Measurements from ENCODE around the gene ASCL2.

The ASCL2 gene, protein sequence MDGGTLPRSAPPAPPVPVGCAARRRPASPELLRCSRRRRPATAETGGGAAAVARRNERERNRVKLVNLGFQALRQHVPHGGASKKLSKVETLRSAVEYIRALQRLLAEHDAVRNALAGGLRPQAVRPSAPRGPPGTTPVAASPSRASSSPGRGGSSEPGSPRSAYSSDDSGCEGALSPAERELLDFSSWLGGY

DNA sequence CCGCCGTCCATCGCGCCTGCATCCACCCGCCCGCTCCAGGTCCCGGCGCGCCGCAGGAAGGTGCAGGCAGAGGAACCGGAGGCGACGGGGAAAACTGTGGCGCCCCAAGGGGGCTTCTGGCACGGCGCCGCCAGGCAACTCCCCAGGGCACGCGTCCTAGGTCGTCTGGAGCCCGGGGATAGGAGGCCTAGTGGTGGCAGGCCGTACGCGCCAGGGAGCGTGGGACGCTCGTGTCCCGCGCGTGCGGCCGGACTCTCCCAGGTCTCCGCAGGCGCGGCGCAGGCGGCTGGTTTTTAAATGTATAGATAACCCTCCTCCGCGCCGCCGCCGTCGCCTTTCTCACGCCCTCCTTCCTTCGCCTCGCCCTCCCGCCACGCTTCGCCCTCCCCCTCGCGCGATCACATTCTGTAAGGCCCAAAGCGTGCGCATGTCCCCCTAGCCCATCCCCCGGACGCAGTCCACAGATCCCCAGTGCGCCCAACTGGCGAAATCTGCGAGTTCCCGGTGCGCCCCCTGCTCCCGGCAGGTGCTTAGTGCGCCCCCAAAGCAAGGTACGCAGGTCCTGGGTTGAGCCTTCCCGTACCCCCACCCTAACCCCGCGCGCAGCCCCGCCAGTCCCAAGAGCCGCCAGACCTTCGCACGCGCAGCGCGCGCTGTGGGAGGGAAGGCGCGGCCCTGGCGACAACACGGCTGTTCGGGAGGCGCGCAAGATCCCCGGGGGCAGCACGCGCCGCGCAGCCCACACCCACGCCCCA lies at the start of gene ASCL2:
TSS of gene ASCL2 (minus strand) at position 267 of the 755 bp plus-strand sequence. CDS start at position 11, 256 bp downstream.
- no peak for DNase-seq

DNA sequence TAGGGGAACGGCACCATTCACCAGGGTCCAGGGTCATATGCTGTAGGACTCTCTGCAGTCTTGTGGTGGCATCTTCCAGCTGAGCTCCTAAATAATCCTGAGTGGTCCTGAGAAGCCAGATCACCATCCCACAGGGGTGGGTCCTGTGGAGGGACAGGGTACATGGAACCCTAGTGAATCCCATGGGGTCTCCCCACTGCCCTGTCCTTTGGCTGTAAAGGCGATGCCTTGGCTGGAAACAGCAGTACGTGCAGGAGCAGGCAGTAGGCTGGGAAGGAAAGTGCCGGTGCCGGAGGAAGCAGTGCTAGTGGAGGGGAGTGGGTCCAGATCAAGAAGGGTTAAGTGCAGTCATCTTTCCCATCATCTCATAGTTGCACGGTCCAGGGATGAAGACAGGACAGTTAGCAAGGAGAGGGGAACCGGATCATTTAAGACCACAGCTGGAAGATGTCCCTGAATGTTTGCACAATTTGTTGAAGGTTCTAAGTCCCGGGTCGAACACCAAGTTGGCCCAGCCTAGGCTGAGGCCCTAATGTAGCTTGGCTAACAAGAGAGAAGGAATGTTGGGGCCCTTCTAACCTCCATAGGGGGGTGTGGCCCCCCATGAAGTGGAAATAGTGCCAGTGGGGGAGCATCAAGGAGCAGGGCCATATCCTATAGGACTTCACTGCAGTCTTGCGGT lies 49.5 kb upstream of the ASCL2 start:
- DNase-seq, result no peak

DNA sequence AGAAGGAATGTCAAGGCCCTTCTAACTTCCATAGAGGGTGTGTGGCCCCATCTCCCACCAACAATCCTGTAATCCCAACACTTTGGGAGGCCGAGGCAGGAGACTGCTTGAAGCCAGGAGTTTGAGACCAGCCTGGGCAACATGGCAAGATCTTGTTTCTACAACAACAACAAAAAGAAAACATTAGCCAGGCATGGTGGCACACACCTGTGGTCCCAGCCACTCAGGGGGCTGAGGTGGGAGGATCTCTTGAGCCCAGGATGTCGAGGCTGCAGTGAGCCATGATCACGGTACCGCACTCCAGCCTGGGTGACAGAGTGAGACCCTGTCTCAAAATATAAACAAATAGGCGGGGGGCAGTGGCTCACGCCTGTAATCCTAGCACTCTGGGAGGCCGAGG lies 48.3 kb upstream of the ASCL2 start:
- no peak for DNase-seq

DNA sequence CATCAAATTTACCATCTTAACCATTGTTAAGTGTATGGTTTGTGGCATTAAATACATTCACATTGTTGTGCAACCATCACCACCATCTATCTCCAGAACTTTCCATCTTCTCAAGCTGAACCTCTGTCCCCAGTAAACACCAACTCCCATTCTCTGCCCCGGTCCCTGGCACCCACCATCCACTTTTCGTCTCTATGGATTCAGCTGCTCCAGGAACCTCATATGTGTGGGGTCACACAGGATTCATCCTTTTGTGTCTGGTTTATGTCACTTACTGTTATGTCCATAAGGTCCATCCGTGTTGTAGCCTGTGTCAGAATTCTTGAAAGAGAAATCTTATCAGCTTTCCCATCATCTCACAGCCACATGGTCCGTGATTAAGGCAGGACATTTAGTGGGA lies 47.7 kb upstream of the ASCL2 start:
- DNase-seq, result no peak

DNA sequence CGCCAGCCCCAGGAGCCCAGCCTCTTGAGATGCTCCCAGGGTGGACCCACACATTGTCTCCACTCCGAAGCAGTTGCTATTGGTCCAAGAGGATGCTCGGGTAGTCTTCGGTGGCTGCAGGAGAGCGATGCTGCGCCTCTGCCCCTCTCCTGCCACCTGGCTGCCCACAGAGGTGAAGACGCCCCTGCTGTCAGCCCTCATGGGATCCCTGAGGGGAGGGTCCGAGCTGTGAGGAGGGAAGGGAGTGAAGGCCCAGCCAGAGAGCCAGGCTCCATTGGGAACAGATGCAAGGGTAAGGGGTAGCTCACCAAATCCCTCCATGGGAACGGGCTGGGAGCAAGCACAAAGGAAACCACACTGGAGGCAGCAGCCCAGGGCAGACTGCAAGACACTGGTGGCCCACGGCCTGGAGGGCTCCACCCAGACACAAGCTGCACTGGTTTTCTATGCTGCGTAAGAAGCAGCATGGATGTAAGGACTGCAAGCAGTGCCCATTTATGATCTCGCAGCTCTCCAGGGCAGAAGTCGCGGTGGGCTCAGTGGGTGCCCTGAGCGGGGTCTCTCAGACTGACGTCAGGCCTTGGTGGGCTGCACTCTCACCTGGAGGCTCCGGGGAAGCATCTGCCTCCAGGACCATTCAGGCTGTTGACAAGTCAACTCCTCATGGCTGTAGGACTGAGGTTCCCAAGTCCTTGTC lies 47.1 kb upstream of the ASCL2 start:
- no peak for DNase-seq

DNA sequence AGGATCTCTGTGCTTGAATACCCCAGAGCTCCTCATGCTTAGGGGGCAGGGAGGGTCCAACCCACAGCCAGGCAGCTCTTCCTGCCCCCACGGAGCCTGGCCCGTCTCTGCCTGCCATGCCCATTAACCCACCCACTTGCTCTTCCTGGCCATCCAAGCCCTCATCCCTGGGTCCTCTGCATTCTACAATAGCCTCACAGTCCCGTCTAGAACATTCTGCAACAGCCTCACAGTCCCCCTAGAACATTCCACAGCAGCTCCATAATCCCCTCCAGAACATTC lies 46.5 kb upstream of the ASCL2 start:
- no peak for DNase-seq

DNA sequence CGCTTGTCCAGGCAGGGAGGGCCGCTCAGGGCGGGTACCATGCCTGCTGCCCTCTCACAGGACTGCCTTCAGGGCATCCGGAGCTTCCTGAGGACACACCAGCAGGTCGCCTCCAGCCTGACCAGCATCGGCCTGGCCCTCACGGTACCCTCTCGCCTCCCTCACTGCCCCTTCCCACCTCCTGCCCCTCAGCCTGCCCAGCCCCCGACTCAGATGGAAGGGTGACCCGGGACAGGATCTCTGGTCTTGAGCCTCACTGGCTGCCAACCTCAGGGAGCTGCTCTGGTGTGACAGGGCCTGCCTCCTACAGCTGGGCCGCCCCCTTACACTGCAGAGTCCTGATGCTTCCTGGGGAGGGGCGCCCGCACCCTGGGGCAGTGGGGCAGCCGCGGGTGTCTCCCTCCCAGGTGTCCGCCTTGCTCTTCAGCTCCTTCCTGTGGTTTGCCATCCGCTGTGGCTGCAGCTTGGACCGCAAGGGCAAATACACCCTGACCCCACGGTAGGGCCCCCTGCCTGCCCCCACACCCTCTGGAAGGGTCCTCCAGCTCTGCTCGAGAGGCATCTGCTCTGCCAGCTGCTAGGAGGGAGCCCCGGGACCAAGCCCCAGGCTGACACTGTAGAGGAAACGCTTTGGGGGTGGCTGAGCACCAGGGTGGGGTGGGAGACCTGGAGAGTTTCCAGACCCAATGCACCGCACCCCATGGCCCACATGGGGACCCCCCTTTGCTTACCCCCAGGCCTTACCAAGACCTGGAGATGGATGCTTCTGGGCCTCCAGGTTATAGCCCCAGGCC lies 46.0 kb upstream of the ASCL2 start:
- DNase-seq, result no peak

DNA sequence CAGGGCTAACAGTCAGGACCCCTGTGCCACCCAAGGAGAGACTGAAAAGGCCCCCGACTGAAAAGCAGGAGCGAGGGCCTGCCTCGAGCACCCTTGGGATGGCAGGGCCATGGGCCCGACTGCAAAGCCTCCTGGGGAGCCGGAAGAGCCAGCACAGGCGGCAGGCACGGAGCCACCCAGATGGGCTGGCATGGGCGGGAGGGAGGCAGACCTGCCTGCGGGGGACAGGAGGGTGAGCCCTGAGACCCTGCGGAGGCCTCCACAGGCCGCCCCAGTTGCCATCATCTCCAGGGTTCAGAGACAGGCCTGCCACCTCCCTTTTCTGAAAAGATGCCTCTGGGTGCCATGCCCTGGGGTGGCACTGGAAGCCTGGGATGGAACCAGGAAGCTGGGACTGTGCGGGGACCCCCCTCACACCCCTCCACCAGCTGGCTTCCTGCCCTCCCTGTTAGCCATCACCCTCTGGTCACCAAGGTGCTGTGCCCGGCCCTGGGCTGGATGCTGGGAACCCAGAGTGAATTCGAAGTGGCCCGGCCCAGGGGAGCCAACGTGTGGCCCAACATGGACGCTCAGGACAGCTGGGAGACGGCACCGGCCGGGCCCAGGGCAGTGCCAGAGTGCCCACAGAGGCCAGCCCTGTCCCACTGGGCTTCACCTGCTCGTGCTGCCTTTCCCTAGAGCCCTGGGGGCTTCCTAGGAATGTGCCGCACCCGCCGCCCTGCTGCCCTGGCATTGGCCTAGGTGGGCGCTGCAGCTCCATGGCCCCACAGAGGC lies 45.2 kb upstream of the ASCL2 start:
- DNase-seq, result no peak

DNA sequence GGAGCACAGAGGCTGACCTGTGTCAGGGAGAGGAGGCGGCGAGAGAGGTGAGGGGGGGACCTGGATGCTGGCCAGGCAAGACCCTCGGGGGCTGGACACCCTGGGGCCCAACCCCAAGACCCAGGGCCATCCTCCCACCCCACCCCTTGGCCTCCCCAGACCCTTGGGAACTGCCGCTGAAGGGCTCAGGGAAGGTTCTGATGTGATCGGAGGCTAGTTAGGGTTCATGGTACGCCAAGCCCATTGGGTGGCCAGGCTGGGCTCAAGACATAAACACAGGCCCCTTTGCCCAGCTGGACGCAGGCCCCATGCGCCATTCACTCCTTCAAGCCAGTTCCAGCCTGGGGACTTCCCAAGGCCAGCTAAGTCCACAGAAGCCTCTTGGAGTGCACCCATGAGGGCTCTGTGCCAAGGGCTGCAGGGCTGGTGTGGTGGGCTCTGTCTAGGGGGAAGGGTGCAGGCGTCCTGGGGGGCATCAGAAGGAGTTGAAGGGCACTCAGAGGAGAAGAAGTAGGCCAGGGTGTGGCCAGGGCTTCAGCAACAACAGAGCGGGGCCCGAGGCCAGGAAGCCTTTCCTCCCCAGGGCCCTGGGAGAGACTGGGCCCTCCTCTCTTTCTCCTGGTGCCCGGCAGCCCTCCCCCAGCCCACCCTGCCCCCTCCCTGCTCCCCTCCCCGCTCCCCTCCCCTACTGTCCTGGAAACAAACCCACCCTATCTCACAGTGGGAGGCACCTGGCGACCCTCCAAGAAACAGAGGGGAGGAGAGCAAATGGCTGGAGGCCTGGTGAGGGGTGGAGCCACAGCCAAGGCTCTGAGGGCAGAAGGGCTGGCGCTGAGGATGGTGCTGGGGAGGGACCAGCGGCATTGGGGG lies 44.4 kb upstream of the ASCL2 start:
- no peak for DNase-seq

DNA sequence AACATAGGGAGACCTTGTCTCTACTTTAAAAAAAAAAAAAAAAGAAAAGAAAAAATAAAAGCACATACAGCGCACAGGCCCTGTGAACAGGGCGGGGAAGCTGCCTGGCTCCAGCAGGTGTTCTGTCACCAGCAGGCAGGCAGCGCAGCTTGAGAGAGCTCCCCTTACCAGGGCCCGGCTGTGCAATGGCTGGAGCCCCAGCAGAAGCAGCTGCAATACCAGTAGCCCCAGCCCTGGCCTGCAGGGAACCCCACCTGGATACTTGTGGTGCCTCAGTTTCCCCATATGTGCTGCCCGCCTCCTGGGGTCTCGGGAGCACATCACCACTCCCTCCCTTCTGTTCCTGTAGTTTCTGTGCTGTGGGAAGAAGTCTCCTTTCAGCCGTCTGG lies 43.7 kb upstream of the ASCL2 start:
- DNase-seq, result no peak

DNA sequence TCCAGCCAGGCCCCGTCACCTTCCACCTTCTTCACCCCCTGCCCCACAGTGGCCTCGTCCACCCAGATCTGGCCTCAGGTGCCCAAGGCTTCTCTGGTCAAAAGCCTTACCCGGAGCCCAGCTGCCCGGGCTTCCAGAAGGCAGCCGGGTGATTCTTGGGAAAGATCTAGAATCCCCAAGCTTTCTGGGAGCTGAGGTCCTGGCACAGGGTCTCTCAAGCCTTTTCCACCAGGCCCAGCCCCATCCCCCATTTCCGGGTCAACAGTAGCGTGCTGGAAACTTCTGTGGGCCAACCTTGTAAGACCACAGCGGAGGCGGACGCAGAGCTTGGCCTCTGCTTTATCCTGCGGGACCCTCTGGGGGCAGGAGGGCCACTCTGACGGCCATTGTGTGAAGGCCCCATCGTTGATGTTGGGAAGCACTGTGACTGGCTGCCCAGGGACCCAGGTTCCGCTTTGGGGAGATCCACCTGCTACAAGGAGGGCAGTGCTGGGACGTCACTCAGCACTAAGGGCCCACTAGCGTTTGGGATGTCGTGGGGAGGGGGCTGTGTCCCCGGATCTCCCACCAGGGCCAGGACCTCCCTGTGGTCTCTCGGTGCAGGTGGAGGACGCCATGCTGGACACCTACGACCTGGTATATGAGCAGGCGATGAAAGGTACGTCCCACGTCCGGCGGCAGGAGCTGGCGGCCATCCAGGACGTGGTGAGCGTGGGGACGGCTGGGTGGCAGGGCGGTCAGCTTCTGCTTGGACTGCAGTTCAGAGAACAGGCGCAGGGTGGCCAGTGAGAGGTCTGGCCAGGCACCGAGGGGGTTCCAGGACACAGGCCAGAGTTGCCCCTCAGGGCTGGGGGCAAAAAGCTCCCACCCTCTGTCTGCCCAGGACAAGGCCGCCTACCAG lies 42.9 kb upstream of the ASCL2 start:
- no peak for DNase-seq

DNA sequence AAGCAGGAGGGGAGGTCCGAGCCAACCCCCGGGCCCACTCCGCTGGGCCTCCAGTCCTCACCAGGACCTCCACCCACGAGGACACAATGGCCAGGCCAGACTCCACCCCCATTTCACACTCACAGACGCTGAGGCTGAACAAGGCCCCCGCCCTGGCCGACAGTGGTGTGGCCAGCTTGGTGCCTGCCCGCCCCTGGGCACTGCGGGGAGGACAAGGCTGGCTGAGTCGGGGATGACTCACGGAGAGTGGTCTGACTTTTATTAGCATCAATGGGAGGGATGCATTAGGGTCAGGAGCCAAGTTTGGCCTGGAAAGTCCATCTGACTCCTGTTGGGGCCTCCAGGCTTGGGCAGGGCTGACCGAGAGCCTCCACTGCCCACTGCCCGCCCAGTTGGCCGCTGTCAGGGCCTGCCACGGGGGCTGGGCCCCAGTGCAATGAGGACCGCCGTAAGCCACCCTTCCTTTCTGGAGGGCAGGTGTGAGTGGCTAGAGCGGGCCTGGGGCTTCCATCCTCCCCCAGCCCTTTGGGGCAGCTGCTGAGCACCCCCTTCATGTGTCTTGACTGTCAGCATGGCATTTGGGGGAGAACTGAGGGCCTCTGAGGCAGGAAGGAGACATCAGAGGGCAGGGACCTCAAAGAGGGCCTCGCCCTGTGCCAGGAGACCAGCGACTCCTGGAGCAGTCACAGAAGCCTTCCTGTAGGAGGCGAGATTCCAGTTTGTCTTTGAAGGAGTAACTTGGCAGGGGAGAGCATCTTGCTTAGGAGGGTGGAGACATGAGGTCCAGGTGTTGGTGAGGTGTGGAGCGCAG lies 42.0 kb upstream of the ASCL2 start:
- no peak for DNase-seq

DNA sequence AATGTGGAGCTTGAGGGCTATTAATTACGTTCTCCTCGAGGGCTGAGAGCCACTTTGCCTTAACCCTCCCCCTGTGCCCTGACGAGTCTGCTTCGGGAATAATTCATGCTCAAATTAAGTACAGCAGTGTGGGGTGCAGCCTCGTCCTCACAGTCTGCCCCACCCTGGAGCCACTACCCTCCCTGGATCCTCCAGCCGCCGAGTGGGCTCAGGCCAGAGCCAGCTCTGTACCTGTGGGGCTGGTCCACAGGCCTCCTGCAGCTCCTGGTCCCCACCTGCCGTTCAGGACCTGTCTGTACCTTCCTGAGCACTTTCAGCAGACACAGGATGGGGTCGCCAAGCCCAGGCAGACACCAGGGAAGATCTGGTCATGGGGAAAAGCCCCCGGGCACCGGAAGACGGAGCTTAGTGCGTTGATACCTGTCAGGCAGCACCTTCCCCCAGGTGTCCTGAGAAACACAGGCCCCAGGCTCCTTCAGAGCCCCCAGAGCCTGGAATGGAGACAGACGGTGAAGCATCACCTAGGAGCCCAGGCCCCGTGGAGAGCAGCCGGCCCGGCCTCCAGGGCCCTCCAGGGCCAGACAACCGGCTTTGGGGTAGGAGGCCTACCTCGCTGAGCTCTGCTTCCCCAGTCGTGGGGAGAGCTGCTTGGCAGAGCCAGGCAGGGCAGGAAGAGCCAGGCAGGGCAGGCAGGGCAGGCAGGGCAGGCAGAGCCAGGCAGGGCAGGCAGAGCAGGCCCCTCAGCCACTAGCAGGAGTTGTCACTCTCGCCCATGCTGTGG lies 41.2 kb upstream of the ASCL2 start:
- no peak for DNase-seq

DNA sequence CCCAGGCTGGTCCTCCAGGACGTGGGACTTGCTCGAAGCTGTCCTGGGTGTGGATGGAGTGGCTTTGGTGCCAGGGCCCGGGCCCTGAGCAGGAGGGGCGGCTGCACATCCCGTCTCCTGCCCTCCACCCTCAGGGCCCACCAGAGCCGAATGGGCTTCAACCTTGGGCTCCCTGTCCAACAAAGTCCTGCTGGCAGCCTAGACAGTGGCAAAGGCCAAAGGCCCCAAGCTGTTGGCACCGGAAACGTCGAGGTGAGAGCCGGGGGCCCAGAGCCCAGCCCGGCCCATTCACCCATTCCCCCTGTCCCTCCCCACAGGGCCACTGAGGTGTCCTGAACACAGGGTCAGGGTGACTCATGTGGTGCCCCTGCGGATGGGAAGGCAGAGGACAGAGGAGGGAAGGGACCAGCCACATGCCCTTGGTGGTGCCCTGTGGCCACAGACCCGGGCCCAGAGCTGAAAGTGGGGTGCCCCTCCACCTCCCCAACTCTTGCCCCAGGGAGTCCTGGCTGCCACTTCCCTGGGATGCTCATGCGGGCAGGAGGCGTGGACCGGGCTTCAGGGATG lies 40.5 kb upstream of the ASCL2 start:
- no peak for DNase-seq

DNA sequence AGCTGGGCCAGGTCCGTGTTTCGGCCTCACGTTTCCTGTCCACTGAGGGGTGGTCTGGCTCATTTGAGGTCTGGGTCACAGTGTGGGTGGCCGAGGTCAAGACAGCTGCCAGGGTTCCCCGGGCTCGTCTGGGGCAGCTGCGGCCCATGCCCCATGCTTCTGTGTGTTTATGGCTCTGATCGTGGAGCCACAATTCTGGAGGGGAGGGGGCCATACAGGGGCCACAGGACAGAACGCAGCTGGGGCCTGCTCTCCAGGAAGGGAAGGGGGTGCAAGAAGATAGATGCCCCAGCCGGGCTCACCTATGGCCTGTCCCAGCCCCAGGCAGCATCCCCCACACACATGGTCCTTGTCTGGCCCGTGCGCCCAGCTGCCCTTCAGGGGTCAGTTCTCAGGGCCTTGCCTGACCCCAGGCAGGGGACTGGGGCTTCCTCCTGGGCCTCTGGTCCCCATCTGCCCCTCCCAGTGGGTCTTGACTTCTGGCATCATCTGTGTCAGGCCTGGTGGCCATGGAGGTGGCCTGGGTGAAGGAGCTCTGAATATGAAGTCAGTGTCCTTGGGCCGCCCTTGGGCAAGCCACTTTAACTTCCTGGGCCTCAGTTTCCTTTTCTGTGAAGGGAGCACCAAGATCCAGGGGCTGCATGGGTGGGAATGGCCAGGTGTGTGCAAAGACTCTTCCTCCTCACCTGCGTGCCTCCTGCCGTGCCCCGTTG lies 39.8 kb upstream of the ASCL2 start:
- DNase-seq, result no peak

DNA sequence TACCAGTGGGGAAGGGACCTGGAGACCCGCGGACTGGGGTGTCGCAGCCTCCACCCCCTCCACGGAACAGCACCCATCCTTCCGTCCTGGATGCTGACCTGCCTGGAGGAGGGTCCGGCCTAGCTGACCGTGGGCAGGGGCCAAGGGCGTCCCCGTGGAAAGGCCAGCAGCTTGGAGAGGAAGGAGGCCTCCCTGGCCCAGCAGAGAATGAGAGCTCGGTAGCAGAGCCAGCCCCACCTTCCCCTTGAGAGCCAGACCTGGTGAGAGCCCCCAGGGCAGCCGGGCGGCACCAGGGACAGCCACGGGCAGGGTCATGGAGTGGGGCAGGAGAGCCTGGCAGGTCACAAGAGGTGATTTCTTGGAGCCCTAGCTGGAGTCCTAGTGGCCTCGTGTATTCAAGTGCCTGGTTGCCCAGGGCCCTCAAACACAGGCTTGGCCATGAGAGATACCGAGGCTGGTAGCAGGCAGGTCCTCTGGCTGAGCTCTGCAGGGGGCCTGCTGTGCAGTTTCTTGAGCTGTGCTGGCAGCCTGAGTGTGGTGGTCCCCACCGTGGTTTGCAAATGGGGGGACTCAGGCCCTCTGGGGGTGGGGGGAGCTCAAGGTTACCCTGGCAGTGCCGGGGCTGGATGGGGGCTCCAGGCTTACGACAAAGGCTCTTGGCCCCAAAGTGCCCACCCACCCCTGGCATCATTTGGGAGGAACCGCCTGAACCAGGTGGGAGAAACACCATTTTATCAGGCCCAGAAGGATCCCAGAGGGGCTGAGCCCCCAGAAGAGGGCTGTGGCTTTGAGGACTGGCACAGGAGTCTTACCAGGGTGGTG lies 39.1 kb upstream of the ASCL2 start:
- no peak for DNase-seq
